Measurements from ENCODE around the gene HNRNPK.

DNA sequence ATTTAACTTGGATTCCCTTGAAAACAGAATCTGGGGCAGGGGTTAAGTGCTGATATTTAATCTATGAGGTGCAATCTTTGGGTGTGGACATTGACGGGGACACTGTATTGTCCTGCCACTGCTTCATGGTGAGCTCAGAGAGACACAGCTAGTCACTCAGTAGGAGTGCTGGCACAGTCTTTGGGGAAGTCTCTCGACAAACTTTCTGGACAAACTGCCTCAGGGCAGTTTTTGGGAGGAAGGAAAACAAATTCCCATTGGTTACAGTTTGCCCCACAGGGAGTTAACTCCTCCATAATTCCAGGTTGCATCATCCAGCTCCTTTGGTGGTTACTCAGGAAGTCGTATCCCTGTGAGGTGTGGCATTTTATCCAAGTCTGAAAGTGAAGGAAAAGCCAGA lies 17.9 kb downstream of the HNRNPK start:
- TF ChIP-seq, protein P1, sequence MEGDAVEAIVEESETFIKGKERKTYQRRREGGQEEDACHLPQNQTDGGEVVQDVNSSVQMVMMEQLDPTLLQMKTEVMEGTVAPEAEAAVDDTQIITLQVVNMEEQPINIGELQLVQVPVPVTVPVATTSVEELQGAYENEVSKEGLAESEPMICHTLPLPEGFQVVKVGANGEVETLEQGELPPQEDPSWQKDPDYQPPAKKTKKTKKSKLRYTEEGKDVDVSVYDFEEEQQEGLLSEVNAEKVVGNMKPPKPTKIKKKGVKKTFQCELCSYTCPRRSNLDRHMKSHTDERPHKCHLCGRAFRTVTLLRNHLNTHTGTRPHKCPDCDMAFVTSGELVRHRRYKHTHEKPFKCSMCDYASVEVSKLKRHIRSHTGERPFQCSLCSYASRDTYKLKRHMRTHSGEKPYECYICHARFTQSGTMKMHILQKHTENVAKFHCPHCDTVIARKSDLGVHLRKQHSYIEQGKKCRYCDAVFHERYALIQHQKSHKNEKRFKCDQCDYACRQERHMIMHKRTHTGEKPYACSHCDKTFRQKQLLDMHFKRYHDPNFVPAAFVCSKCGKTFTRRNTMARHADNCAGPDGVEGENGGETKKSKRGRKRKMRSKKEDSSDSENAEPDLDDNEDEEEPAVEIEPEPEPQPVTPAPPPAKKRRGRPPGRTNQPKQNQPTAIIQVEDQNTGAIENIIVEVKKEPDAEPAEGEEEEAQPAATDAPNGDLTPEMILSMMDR (IDR thresholded peaks at IDR 0.05), result no peak
- TF ChIP-seq EP300 (IDR thresholded peaks at IDR 0.05) (no peak), POLR2A (IDR thresholded peaks at IDR 0.05) (no peak), POLR2AphosphoS5 (IDR thresholded peaks at IDR 0.05) (no peak)
